HG03354 (cell line): ENCODE results near the gene NELFB.

Experiments
- ATAC-seq: cut with Tn5 transposase; IDR thresholded peaks from one replicate; pipeline ENCODE4 v1.9.1; 2021; ENCODE audit warnings: mild to moderate bottlenecking; ENCODE audit not compliant: unreplicated experiment, poor library complexity, severe bottlenecking

The NELFB gene

GRCh38 chr9:137264067-137264466 is 8.9 kb downstream of the NELFB start:
- no peak for ATAC-seq

GRCh38 chr9:137265496-137266161 is 10.5 kb downstream of the NELFB start:
- no peak for ATAC-seq

- no peak for ATAC-seq
Observed at GRCh38 chr9:137266162-137266527, 11.0 kb downstream of the NELFB start.

- ATAC-seq: no peak
Observed at GRCh38 chr9:137266585-137267453, 11.7 kb downstream of the NELFB start.

GRCh38 chr9:137267933-137268355 is 12.8 kb downstream of the NELFB start:
- no peak for ATAC-seq

GRCh38 chr9:137268538-137269201 is 13.5 kb downstream of the NELFB start:
- no peak for ATAC-seq

- ATAC-seq: no peak
Observed at GRCh38 chr9:137269231-137269772, 14.2 kb downstream of the NELFB start.

- no peak for ATAC-seq
Observed at GRCh38 chr9:137270929-137271695, 16.0 kb downstream of the NELFB start.

- no peak for ATAC-seq
Observed at GRCh38 chr9:137271696-137272076, 16.6 kb downstream of the NELFB start.

- no peak for ATAC-seq
Observed at GRCh38 chr9:137272241-137273094, 17.3 kb downstream of the NELFB start.

- no peak for ATAC-seq
Observed at GRCh38 chr9:137273095-137273490, 18.0 kb downstream of the NELFB start.

- ATAC-seq: no peak
Observed at GRCh38 chr9:137273611-137274320, 18.6 kb downstream of the NELFB start.

GRCh38 chr9:137275203-137275587 is 20.1 kb downstream of the NELFB start:
- ATAC-seq: no peak

GRCh38 chr9:137275588-137276472 is 20.7 kb downstream of the NELFB start:
- no peak for ATAC-seq

GRCh38 chr9:137276473-137277328 is 21.6 kb downstream of the NELFB start:
- ATAC-seq: peak; percentile 8

GRCh38 chr9:137277329-137278041 is 22.4 kb downstream of the NELFB start, which contains the start of gene TOR4A:
Gene TOR4A, plus strand, starts transcription at chr9:137277726. Its CDS starts 964 bp downstream, at chr9:137278690.
- peak; percentile 79 for ATAC-seq
